Heart right ventricle (tissue), 16 donors: Measurements from ENCODE around the gene EIPR1. TPM values are rescaled to one million over a fixed set of nuclear protein-coding genes. Genes with fewer than 3 reads are reported as not detected.

Source experiments
- ATAC-seq, 8 donors: fragments of 200-7000 bp; cut with Tn5 transposase; one replicate each; pipeline ENCODE4 v1.9.1; 2020; ENCODE audit warnings: mild to moderate bottlenecking in 8 of 8, moderate library complexity in 8 of 8, moderate number of reproducible peaks in 1 of 8
- DNase-seq, 2 donors: peaks; one replicate each; pipeline ENCODE4 v3.0.0-alpha.2; 2020
- H3K27ac ChIP-seq, 10 donors: fragments of 200-600 bp; sonication (generic) in 2 of 10; one replicate each; pipeline versions ENCODE4 v1.5.0 to v1.8.0; 2020 to 2022; ENCODE audit warnings: mild to moderate bottlenecking in 3 of 10
- H3K27me3 ChIP-seq, 7 donors: fragments of 200-600 bp; one replicate each; pipeline ENCODE4 v1.8.0; 2021 to 2022; ENCODE audit warnings: mild to moderate bottlenecking in 2 of 7
- H3K36me3 ChIP-seq, 9 donors: fragments of 200-600 bp; sonication (generic) in 1 of 9; one replicate each; pipeline versions ENCODE4 v1.5.0 to v1.8.0; 2020 to 2022; ENCODE audit warnings: mild to moderate bottlenecking in 2 of 9
- H3K4me1 ChIP-seq, 9 donors: fragments of 200-600 bp; sonication (generic) in 1 of 9; one replicate each; pipeline versions ENCODE4 v1.5.0 to v1.8.0; 2020 to 2022; ENCODE audit warnings: mild to moderate bottlenecking in 4 of 9
- H3K4me3 ChIP-seq, 10 donors: fragments of 200-600 bp; sonication (generic) in 2 of 10; one replicate each; pipeline versions ENCODE4 v1.5.0 to v1.8.0; 2020 to 2022; ENCODE audit warnings: mild to moderate bottlenecking in 7 of 10, moderate library complexity in 2 of 10
- H3K9me3 ChIP-seq, 11 donors: fragments of 200-600 bp in 10 of 11; sonication (generic) in 2 of 11; one replicate each; pipeline versions ENCODE4 v1.5.0 to v1.8.0; 2013 to 2022; ENCODE audit warnings: mild to moderate bottlenecking in 2 of 11, control low read depth in 1 of 11, moderate library complexity in 1 of 11
- CTCF ChIP-seq, 9 donors: fragments of 200-600 bp; sonication (generic) in 2 of 9; IDR thresholded peaks; one replicate each; pipeline versions ENCODE4 v1.5.0 to v1.8.0; 2021 to 2022; ENCODE audit warnings: antibody characterized with exemption in 9 of 9, mild to moderate bottlenecking in 5 of 9, moderate library complexity in 1 of 9
- WGBS, 2 donors: extraction: QIAGEN DNeasy Blood & Tissue Kit; methylation state at CpG; one replicate each; pipeline ENCODE4 v1.1.7; 2013; ENCODE audit warnings: inconsistent platforms in 1 of 2; 5-methylcytosine and 5-hydroxymethylcytosine counted together
- intact Hi-C, 10 donors: fragments of 100-400 bp; cut with DNase I; formaldehyde crosslinking; loops; one replicate each; pipeline versions ENCODE4 v1.11.1 to v1.14.2; 2022
- polyA plus RNA-seq, 2 donors: library from polyadenylated mRNA; stranded (reverse); fragments of 200-250 nt; gene quantifications; one replicate each; pipeline ENCODE4 v1.2.3, GENCODE V29; 2013
- total RNA-seq, 10 donors: library from RNA; stranded (reverse); fragmentation: NEBNext Ultra II Directional in 3 of 10; extraction: Animal tissue kit (Norgen Biotek cat#: 25700) in 3 of 10; gene quantifications; one replicate each; pipeline versions ENCODE4 v1.2.1 to v1.2.4, GENCODE V29; 2021 to 2023
- donor health status: Arrhythmogenic right ventricular cardiomyopathy.
- donor health status: ischemic (EF 13 %, LVEDD 7.1; RV severe dilation, severe dysfunction).
- donor health status: healthy with polysubstance abuse.
- donor health status: DM: no; HTN: yes; CAD: no.
- donor health status: DM: no; HTN: no; CAD: no.
- donor health status: ischemic (EF 25% LVEDD 6.9; RV normal size, moderate dysfunction).
- donor health status: ischemic (EF 25% LVEDD 5.7; RV mildly dilated, moderate dysfunction).
- donor health status: healthy.
- donor health status: DM: yes; HTN: yes; CAD: no.
- donor health status: Ischemic cardiomyopathy.
- donor health status: ischemic (EF 35%, LVEDD 5.7; RV mildly dilated, moderate dysfunction).
- donor health status: nonischemic (EF 11% LVEDD 7.7; RV severe dilation, severe dysfunction).
- donor health status: DM: yes; HTN: yes; CAD: no.
- donor health status: PGD.
- donor health status: ischemic (EF 29% LVEDD 5.4; RV normal size, mild dysfunction).
- donor health status: nonischemic (EF 23%, LVEDD 6.1; RV moderate dilation, normal function).

Gene EIPR1
- total and polyA plus RNA-seq, 12 donors = 6.8 to 22.3 (median 12.0) TPM

- ATAC-seq (peak in 1 of 8 donors; percentile 42), DNase-seq (no peak)
- H3K27me3 ChIP-seq = no peaks in the 10 kb centered on the region
- peak overlapping the region in 2 of 10 donors; percentile 2 to 57 for H3K27ac ChIP-seq
- H3K4me3 ChIP-seq = no peak overlapping the region
- intact Hi-C loops = no loop called here
- peaks cover 0 to 17% (median 4%) of the 10 kb centered on the region in 9 donors for H3K4me1 ChIP-seq
- peaks cover 0 to 5% (median 0%) of the 10 kb centered on the region in 11 donors for H3K9me3 ChIP-seq
- H3K36me3 ChIP-seq = peaks cover 0 to 23% (median 5%) of the 10 kb centered on the region in 9 donors
- WGBS, 2 donors = 81 to 87% methylated on average over 8 of the region's 8 CpGs
- no peak for TF ChIP-seq CTCF (IDR thresholded peaks at IDR 0.05)
Observed at GRCh38 chr2:3355951-3356569, 21.6 kb downstream of the EIPR1 start.

GRCh38 chr2:3354986-3355385 lies 22.6 kb downstream of the EIPR1 start:
- DNase-seq = no peak
- peaks cover 0 to 17% (median 4%) of the 10 kb centered on the region in 9 donors for H3K4me1 ChIP-seq
- no peak for ATAC-seq
- intact Hi-C loops = no loop called here
- no peak overlapping the region for H3K4me3 ChIP-seq
- no peak for TF ChIP-seq CTCF (IDR thresholded peaks at IDR 0.05)
- peaks cover 0 to 9% (median 0%) of the 10 kb centered on the region in 11 donors for H3K9me3 ChIP-seq
- H3K36me3 ChIP-seq = peaks cover 0 to 23% (median 5%) of the 10 kb centered on the region in 9 donors
- no peak overlapping the region for H3K27ac ChIP-seq
- H3K27me3 ChIP-seq = no peaks in the 10 kb centered on the region
- 95 to 97% methylated on average over 3 of the region's 3 CpGs for WGBS, 2 donors

- WGBS, 2 donors = 73 to 78% methylated on average over 13 of the region's 13 CpGs
- no peak for TF ChIP-seq CTCF (IDR thresholded peaks at IDR 0.05)
- no peak overlapping the region for H3K4me3 ChIP-seq
- H3K27me3 ChIP-seq = no peaks in the 10 kb centered on the region
- ATAC-seq = peak in 5 of 8 donors; percentile 16 to 62 (median 28)
- H3K4me1 ChIP-seq = peaks cover 0 to 5% (median 0%) of the 10 kb centered on the region in 9 donors
- peaks cover 0 to 39% (median 5%) of the 10 kb centered on the region in 9 donors for H3K36me3 ChIP-seq
- no peak for DNase-seq
- no peak overlapping the region for H3K27ac ChIP-seq
- peaks cover 0 to 9% (median 0%) of the 10 kb centered on the region in 11 donors for H3K9me3 ChIP-seq
- intact Hi-C loops = no loop called here
Observed at GRCh38 chr2:3349211-3349693, 28.4 kb downstream of the EIPR1 start.

GRCh38 chr2:3348767-3349166 lies 28.9 kb downstream of the EIPR1 start:
- DNase-seq = no peak
- Histone ChIP-seq H3K4me1 (peaks cover 0 to 5% (median 0%) of the 10 kb centered on the region in 9 donors), H3K27me3 (no peaks in the 10 kb centered on the region), H3K9me3 (peaks cover 0 to 9% (median 0%) of the 10 kb centered on the region in 11 donors), H3K36me3 (peaks cover 0 to 34% (median 5%) of the 10 kb centered on the region in 9 donors), H3K27ac (no peak overlapping the region), H3K4me3 (no peak overlapping the region)
- ATAC-seq = peak in 2 of 8 donors; percentile 24 to 50
- intact Hi-C loops = no loop called here
- no peak for TF ChIP-seq CTCF (IDR thresholded peaks at IDR 0.05)
- WGBS, 2 donors = 90 to 93% methylated on average over 12 of the region's 12 CpGs
